ENCODE results near the gene FOXP2.

DNA sequence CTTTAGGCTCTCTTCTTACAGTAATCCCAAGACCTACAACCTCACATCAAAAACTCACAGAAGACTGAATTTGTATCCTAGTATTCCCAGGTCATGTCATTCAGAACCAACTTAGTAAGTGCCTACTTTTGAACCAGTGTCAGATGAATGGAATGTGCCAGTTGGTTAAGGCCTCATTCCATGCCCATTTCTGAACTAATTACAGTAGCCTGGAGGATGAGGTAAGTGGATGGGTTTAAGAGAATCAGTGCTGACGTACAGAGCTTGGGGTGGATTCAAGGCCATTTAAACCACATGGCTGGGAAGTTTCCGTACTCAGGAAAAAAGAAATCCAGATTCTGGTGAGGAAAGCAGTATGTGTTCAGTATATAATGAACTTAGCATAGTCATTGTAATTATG, 21.9 kb upstream of the FOXP2 start:
- TF ChIP-seq, protein P1, sequence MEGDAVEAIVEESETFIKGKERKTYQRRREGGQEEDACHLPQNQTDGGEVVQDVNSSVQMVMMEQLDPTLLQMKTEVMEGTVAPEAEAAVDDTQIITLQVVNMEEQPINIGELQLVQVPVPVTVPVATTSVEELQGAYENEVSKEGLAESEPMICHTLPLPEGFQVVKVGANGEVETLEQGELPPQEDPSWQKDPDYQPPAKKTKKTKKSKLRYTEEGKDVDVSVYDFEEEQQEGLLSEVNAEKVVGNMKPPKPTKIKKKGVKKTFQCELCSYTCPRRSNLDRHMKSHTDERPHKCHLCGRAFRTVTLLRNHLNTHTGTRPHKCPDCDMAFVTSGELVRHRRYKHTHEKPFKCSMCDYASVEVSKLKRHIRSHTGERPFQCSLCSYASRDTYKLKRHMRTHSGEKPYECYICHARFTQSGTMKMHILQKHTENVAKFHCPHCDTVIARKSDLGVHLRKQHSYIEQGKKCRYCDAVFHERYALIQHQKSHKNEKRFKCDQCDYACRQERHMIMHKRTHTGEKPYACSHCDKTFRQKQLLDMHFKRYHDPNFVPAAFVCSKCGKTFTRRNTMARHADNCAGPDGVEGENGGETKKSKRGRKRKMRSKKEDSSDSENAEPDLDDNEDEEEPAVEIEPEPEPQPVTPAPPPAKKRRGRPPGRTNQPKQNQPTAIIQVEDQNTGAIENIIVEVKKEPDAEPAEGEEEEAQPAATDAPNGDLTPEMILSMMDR (IDR thresholded peaks at IDR 0.05): no peak
- no peak for TF ChIP-seq POLR2A (IDR thresholded peaks at IDR 0.05)
